ENCODE results near the gene GUCA2A. TPM values are rescaled to one million over a fixed set of nuclear protein-coding genes. Genes with fewer than 3 reads are reported as not detected.

Gene GUCA2A
- total and polyA plus RNA-seq, 2 of the 8 experiments (the other 6 are each of a cell fraction or from before 2014, with no cell fraction given): not detected

GRCh38 chr1:42191319-42191718, 26.8 kb upstream of the GUCA2A start (continued):
- TF ChIP-seq CHD7 (IDR thresholded peaks at IDR 0.05; ENCODE audit: insufficient replicate concordance, low read length) (no peak), EP300 (IDR thresholded peaks at IDR 0.05; ENCODE audit: borderline replicate concordance in 1 of 2, low read depth in 2 of 2, low read length in 2 of 2) (no peak), SP1 (IDR thresholded peaks at IDR 0.05; ENCODE audit: low read depth, low read length) (no peak), SRF (IDR thresholded peaks at IDR 0.05; ENCODE audit: low read depth, low read length) (no peak), EZH2 (IDR thresholded peaks at IDR 0.05; ENCODE audit: low read depth, low read length, severe bottlenecking) (no peak)

All from H1 (cell line).